Measurements from ENCODE around the gene CCL11. TPM values are rescaled to one million over a fixed set of nuclear protein-coding genes. Genes with fewer than 3 reads are reported as not detected.

The CCL11 gene
- total and polyA plus RNA-seq, 8 donors = 2.0 to 80.0 (median 3.4) TPM; not detected in 2

GRCh38 chr17:34307110-34307509 is 21.6 kb downstream of the CCL11 start:
- H3K36me3 ChIP-seq = no peaks in the 10 kb centered on the region
- H3K27me3 ChIP-seq = peaks cover 0 to 6% (median 0%) of the 10 kb centered on the region in 3 donors
- H3K27ac ChIP-seq = peak overlapping the region in 2 of 5 donors; percentile 11 to 44
- H3K9me3 ChIP-seq = no peaks in the 10 kb centered on the region
- no peak for DNase-seq
- no peak overlapping the region for H3K4me3 ChIP-seq
- intact Hi-C loops (cut with DNase I; ENCODE audit: low total_unique reads) = no loop called here
- TF ChIP-seq EP300 (IDR thresholded peaks at IDR 0.05) (no peak), CTCF (IDR thresholded peaks at IDR 0.05) (no peak), POLR2AphosphoS5 (IDR thresholded peaks at IDR 0.05) (no peak), POLR2A (IDR thresholded peaks at IDR 0.05) (no peak)
- peaks cover 0 to 16% (median 5%) of the 10 kb centered on the region in 4 donors for H3K4me1 ChIP-seq
- WGBS, 5 donors = 46 to 59% (median 54%) methylated on average over 3 of the region's 3 CpGs

GRCh38 chr17:34308371-34308770 is 22.8 kb downstream of the CCL11 start:
- intact Hi-C loops (cut with DNase I; ENCODE audit: low total_unique reads) = no loop called here
- Histone ChIP-seq H3K27me3 (peaks cover 0 to 6% (median 0%) of the 10 kb centered on the region in 3 donors), H3K4me3 (no peak overlapping the region), H3K9me3 (no peaks in the 10 kb centered on the region), H3K36me3 (no peaks in the 10 kb centered on the region), H3K4me1 (peaks cover 0 to 16% (median 5%) of the 10 kb centered on the region in 4 donors), H3K27ac (peak overlapping the region in 1 of 5 donors; percentile 44)
- no peak for TF ChIP-seq POLR2AphosphoS5 (IDR thresholded peaks at IDR 0.05)
- no peak for TF ChIP-seq CTCF (IDR thresholded peaks at IDR 0.05)
- TF ChIP-seq EP300 (IDR thresholded peaks at IDR 0.05) = no peak
- TF ChIP-seq POLR2A (IDR thresholded peaks at IDR 0.05) = no peak
- DNase-seq = no peak

GRCh38 chr17:34311291-34311690 is 25.7 kb downstream of the CCL11 start:
- TF ChIP-seq CTCF (IDR thresholded peaks at IDR 0.05) (no peak), POLR2AphosphoS5 (IDR thresholded peaks at IDR 0.05) (no peak), POLR2A (IDR thresholded peaks at IDR 0.05) (no peak), EP300 (IDR thresholded peaks at IDR 0.05) (no peak)
- 71 to 85% (median 81%) methylated on average over 7 of the region's 7 CpGs for WGBS, 5 donors
- H3K27me3 ChIP-seq = peaks cover 0 to 6% (median 0%) of the 10 kb centered on the region in 3 donors
- H3K9me3 ChIP-seq = no peaks in the 10 kb centered on the region
- H3K4me1 ChIP-seq = peaks cover 6 to 29% (median 11%) of the 10 kb centered on the region in 4 donors
- DNase-seq = no peak
- H3K36me3 ChIP-seq = no peaks in the 10 kb centered on the region
- no peak overlapping the region for H3K27ac ChIP-seq
- intact Hi-C loops (cut with DNase I; ENCODE audit: low total_unique reads) = no loop called here
- H3K4me3 ChIP-seq = no peak overlapping the region

- Histone ChIP-seq H3K4me1 (peaks cover 0 to 22% (median 11%) of the 10 kb centered on the region in 4 donors), H3K4me3 (no peak overlapping the region), H3K36me3 (no peaks in the 10 kb centered on the region), H3K27ac (peak overlapping the region in 4 of 5 donors; percentile 34 to 69 (median 58)), H3K27me3 (peaks cover 0 to 6% (median 0%) of the 10 kb centered on the region in 3 donors), H3K9me3 (no peaks in the 10 kb centered on the region)
- 35 to 51% (median 46%) methylated on average over 5 of the region's 5 CpGs for WGBS, 5 donors
- TF ChIP-seq POLR2AphosphoS5 (IDR thresholded peaks at IDR 0.05) = peak in 1 of 3 donors; percentile 58
- no peak for TF ChIP-seq POLR2A (IDR thresholded peaks at IDR 0.05)
- peak in 1 of 2 donors; percentile 52 for DNase-seq
- intact Hi-C loops (cut with DNase I; ENCODE audit: low total_unique reads) = no loop called here
Observed at GRCh38 chr17:34312080-34312479, 26.5 kb downstream of the CCL11 start.

- WGBS, 5 donors = 70 to 84% (median 82%) methylated on average over 4 of the region's 4 CpGs
- Histone ChIP-seq H3K27ac (peak overlapping the region in 4 of 5 donors; percentile 34 to 69 (median 58)), H3K9me3 (no peaks in the 10 kb centered on the region), H3K4me3 (no peak overlapping the region), H3K4me1 (peaks cover 0 to 15% (median 9%) of the 10 kb centered on the region in 4 donors), H3K27me3 (peaks cover 0 to 6% (median 0%) of the 10 kb centered on the region in 3 donors), H3K36me3 (no peaks in the 10 kb centered on the region)
- intact Hi-C loops (cut with DNase I; ENCODE audit: low total_unique reads) = no loop called here
- no peak for TF ChIP-seq POLR2AphosphoS5 (IDR thresholded peaks at IDR 0.05)
- TF ChIP-seq POLR2A (IDR thresholded peaks at IDR 0.05) = no peak
- no peak for TF ChIP-seq EP300 (IDR thresholded peaks at IDR 0.05)
- TF ChIP-seq CTCF (IDR thresholded peaks at IDR 0.05) = no peak
- peak in 1 of 2 donors; percentile 32 for DNase-seq
Observed at GRCh38 chr17:34313164-34313563, 27.6 kb downstream of the CCL11 start.
